HG02759 (cell line): ENCODE data around the gene MUC20.
"Not testable (repeated sequence)": the region's sequence is repeated elsewhere in the genome, so short reads cannot be mapped to it uniquely, and the experiment has no call there.

Experiments used
- ATAC-seq: cut with Tn5 transposase; IDR thresholded peaks from one replicate; pipeline ENCODE4 v1.9.1; 2021; ENCODE audit warnings: mild to moderate bottlenecking, moderate library complexity; ENCODE audit not compliant: unreplicated experiment

Gene MUC20

DNA sequence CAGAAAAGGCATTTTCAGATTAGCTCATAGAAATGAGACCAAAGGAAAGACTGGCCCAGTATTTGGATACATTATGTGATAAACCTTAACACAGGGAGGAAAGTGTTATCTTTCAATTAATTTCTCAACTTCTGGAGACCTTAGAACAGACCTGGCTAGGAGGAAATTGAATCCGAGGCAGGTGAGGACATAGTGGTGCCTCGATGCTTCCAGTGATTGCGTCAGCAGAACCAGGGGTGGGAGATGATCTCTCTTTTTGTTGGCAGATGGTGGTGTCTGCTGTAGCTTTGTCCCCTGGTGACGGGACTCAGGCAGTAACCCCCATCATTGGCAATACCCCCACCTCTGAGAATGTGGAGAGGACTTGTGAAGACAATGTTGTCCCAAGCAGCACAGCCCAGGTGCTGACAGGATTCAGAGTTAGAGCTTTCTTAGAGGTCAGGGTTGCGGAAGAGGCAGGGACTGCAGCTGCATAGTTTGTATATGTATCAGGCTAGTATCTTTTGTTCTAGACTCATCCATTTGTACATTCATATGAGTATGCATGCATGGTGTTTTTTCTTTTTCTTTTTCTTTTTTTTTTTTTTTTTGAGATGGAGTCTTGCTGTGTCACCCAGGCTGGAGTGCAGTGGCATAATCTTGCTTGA is 27.9 kb upstream of the MUC20 start:
- no peak for ATAC-seq

DNA sequence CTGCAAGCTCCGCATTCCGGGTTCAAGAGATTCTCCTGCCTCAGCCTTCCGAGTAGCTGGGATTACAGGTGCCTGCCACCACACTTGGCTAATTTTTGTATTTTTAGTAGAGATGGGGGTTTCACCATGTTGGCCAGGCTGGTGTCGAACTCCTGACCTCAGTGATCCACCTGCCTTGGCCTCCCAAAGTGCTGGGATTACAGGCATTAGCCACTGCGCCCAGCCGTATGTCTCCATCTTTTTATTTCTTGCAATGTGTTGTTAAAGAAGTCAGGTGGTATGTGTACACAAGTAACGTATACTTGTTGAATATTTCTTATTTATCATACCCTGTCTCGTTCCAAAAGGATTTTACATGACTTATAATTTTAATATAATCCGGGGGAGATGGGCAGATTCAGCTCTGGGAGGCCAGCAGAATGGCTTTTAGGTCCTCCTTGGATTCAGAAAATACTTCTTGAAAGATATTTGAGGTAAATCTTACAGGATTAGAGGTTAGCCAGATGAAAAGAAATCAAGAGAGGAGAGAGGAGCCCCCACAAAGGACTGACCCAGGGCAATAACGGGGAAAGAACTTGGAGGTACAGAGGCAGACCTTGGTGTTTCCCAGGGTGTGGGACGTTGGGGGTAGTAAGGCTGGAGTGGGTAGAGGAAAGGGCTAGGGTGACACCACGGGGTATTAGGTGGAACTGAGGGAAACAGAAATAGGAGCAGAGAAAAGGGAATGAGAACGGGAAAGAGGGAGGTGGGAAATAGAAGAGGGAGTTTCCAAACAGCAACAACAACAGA is 27.2 kb upstream of the MUC20 start:
- ATAC-seq = no peak

DNA sequence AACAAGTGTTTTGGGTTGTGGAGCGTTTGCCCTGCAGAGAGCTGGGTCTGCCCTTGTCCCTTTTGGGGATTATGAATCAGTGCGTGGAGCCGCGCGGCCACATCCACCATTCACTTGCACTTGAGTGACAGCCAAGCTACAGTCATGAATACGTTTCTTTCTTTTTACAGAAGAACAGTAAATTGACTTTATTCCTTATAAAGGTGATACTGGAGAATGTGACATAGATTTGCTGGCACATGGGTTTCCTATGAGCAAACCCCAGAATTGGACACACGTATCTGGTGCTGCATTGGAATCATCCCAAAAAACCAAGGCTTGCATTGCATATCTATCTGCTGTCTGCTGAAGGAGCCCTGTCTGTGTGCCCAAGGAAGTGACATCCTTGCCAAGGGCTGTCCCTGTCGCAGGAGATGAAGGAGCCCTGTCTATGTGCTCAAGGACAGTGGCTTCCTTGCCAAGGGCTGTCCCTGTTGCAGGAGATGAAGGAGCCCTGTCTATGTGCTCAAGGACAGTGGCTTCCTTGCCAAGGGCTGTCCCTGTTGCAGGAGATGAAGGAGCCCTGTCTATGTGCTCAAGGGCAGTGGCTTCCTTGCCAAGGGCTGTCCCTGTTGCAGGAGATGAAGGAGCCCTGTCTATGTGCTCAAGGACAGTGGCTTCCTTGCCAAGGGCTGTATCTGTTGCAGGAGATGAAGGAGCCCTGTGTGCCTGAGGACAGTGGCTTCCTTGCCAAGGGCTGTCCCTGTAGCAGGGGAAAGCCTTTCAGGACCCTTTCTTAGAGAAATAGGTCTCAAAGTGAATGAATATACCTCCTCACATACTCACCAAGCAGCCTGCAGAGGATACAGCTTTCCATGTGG is 26.3 kb upstream of the MUC20 start:
- ATAC-seq = not testable (repeated sequence)

DNA sequence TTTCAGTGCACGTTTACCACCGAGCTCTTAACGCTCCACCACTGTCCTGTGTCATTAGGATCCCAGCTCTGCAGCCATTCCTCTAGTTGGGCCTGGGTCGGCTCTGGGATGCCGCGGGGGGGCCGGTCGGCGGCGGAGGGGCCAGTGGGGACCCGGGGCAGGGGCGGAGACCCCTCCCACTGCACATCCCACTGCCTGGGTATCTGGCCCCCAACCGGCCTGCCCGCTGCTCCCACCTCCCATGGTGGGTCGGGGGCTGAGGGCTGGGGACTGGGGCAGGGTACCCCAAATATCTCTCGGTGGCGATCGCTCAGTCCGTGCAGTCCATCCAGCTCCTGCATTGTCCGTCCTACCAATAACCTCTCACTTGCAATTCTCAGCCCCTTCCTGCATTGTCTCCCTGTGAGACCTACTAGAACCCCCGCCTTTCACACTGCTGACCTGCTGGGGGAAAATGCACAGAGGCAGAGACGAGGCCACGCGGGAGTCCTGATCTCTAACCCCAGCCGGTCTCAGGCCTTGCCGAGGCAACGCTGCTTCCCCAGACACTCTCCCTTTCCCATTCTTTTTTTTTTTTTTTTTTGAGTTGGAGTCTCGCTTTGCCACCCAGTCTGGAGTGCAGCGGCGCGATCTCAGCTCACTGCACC is 24.0 kb upstream of the MUC20 start:
- ATAC-seq = no peak

DNA sequence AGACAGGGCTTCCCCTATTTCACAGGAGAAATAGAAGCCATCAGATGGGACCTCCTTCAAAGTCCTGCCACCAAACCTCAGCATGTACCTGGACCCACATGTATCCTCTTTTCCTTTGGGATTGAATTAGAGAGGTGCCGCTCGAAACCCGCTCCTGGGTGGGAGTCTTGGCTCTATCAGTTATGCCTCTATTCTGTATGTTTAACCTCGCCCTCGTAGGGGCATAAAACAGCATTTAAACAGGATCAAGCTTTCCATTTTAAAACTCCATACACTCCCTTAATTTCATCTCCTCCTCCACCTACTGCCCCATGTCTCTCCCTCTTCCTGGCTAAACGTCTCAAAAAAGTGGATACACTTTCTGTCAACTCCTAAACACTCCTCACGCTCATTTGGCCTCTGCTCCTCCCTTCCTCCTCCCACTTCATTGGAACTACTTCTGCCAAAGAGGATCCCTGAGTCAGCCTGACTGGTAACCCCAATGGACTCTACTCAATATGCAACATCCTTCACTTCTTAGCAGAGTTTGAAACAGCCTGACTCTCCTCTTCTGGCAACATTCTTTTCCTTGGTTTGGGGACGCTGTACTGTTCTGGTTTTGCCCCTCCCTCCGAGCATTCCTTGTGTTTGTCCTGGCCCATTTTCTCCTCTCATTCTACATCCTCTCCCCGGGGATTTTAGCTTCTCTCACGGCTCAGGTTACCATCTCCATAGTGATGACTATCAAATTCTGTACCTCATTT is 23.0 kb upstream of the MUC20 start:
- no peak for ATAC-seq

DNA sequence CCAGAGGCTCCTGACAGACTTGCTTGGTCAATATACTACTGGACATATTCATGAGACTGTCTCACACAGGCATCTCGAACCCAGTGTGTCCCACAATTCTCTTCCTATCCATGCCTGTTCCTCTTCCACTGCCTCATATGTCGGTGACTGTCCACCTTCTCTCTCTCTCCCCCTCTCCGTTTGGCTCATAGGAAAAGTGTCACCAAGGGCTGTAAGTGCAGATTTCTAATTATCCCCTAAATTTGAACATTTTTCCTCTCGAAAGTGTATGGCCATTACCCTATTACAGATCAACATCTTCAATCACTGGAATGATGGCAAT is 22.5 kb upstream of the MUC20 start:
- no peak for ATAC-seq

DNA sequence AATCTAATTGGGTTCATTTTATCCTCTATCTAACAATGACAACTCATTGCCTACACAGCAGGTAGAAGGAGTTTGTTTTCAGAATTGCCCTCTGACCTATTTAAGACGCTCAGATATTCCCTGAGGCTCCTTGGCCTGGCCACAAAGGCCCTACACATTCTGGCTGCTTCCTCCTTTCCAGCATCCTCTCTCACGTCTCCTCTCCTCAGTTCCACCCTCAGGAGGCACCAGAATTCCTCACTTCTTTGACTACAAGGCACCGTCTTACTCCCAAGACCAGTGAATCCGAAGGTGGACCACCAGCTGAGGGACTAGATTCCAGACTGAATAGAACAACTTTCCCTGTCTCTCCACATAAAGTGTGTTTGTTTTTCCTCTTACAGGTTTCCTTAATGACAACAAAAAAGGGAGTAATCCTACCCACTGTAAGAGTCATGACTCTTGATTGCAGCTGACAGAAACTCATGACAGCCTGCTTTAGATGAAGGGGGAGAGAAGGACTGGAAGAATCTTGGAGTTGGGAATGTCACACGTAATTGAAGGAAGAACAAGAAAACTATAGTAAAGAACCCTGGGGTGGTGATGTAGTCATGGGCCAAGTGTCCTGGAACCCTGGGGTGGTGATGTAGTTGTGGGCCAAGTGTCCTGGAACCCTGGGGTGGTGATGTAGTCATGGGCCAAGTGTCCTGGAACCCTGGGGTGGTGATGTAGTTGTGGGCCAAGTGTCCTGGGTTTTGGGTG is 22.0 kb upstream of the MUC20 start:
- no peak for ATAC-seq

DNA sequence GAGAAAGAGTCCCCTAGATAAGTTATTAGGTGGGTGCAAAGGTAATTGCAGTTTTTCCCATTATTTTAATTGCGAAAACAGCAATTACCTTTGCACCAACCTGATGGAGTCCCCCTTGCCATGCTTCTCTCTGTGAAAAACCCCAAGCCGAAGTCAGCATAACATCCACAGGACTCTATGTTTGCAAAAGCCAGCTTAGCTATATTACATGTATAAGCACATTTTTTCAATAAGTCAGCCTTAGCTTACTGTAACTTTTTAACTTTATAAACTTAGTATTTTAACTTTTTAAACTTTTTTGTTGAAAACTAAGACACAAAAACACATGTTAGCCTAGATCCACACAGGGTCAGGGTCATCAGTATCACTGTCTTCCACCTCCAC is 21.4 kb upstream of the MUC20 start:
- no peak for ATAC-seq

DNA sequence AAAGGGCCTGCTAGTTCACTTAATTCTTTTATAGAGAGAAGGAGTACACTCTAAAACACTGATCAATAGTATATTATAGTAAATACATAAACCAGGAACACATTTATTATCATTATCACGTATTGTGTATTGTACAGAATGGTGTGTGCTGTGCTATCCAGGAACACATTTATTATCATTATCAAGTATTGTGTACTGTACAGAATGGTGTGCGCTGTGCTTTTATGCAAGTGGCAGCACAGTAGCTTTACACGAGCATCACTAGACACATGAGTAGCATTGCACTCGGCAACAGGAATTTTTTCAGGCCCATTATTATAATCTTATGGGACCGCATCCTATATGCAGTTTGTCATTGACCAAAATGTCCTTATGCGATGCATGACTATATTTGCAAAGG is 20.9 kb upstream of the MUC20 start:
- no peak for ATAC-seq

DNA sequence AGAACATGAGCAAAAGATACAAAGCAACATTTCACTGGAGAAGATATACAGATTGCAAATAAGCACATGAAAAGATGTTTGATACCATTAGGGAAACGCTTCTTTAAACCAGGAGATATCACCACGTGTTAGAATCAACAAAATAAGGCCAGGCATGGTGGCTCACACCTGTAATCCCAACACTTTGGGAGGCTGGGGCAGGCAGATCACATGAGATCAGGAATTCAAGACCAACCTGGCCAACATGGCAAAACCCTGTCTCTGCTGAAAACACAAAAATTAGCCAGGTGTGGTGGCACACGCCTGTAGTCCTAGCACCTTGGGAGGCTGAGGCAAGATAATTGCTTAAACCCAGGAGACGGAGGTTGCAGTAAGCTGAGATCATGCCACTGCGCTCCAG is 20.5 kb upstream of the MUC20 start:
- ATAC-seq = no peak

DNA sequence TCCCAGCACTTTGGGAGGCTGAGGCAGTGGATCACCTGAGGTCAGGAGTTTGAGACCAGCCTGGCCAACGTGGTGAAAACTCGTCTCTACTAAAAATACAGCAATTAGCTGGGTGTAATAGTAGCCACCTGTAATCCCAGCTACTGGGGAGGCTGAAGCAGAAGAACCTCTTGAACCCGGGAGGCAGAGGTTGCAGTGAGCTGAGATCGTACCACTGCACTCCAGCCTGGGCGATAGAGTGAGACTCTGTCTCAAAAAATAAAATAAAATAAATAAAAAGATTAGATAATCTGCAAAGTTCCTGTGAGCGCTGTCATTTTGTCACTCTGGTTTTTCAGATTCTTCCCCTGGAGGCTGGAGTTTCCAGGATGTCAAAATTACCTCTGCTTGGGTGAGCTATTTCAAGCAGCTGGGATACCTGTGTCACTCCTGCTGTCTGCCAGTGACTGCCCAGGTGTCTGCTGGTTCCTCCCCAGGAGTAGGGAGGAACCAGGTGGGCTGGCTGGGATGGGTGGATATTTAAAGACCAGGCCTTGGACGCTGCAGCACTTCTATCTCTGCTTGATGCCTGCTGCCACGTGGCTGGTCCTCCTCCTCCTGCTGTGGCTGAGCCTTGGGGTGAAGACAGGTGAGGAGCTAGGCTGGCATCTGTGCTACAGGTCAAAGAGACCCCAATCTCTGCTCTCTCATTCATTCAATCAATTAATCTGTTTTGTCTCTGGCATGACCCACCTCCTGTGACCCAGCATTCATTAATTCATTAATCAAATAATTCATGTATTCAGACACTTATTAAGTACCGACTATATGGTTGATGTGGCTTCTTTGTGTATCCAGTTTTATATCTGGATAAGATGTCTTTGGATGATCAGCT is 19.5 kb upstream of the MUC20 start:
- ATAC-seq = no peak

DNA sequence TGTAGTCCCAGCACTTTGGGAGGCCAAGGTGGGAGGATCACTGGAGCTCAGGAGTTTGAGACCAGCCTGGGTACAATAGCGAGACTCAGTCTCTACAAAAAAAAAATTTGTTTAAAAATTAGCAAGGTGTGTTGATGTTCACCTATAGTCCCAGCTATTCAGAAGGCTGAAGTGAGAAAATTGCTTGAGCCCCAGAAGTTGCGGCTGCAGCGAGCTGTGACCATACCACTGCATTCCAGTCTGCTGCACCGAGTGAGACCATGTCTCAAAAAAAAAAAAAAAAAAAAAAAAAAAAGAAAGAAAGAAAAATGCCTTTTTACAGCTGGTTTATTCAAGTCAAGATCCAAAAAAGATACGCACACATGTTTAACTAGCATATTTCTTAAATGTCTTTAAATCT is 17.0 kb upstream of the MUC20 start:
- ATAC-seq = no peak

DNA sequence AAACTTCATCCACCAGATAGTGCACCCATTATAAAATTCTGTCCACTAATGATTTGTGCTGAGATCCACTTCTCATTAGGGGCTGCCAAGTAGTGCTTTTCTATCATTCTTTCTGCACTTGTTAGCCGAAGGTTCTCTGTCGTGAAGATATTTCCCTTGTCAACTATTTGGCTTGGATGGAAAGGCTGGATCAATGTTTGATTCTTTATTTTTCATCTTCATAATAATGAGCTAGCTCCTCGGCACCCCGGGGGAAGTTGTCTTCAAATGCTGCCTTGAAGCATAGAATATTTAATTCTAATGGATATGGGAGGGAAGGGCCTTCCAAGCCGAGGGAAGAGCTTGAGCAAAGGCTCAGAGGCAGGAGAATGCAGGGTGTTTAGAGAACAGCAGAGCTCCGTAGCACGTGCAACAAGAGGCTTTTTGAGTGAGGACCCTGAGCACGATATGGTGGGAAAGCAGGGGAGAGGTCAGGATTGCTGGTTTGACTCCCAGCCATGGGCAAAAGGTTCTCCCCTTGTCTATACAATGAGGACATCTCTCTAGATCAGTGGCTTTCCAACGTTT is 16.3 kb upstream of the MUC20 start:
- ATAC-seq = no peak

DNA sequence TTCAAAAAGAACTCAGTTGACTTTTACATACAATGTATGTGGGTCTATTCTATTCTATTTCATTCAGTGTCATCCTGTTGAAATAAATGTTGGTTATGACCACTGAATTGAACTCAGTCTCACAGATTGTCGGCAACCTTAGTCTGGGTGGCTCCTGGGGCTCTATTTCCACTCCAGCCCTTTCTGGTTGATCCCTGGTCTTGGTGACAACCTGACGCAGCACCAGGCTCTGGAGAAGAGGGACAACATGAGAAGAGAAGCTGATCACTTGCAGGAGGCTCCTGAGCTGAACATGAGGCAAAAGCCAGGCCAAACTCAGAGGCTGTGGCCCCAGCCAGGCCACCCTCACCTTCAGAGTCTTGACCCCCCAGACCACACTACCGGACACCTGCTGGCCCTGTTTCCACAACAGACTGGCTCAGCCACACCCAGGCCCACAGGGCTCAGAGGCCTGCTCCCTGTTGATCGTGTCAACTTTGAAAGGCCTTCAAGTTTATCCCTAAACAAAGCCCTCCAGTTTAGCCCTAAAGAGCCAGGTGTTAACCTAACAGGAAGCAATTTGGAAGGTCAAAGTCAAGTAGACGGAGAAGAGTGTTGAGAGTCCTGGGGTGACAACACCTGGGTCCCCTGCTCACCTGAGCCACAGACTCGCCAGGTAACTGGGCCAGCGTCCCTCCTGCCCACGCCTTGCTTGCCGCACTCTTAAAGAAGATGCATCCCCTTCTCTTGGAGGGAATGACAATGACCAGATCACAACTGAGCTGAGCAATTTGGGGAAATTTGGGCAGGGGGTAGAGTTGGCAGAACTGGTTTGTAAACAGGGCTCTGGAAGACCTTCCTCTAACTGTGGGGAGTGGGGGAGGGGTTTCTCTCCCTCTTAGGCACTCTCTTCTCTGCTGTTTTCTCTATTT is 15.4 kb upstream of the MUC20 start:
- ATAC-seq = no peak

DNA sequence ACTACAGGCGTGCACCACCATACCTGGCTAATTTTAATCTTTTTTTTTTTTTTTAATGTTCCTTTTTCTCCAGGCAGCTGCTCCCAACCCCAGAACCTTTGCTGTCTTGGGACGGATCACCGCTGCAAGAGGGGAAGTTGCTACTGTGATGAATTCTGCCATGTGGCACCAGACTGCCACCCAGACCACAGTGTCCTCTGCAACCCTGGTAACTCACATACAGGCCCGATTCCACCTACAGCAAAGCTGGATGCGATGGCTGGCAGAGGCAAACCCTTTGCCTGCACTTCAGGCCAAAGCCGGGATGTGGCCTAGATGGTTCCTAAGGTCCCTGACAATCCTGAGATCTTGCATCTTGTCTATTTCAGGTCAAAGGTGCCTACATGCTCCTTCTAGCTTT is 12.7 kb upstream of the MUC20 start:
- ATAC-seq = no peak

DNA sequence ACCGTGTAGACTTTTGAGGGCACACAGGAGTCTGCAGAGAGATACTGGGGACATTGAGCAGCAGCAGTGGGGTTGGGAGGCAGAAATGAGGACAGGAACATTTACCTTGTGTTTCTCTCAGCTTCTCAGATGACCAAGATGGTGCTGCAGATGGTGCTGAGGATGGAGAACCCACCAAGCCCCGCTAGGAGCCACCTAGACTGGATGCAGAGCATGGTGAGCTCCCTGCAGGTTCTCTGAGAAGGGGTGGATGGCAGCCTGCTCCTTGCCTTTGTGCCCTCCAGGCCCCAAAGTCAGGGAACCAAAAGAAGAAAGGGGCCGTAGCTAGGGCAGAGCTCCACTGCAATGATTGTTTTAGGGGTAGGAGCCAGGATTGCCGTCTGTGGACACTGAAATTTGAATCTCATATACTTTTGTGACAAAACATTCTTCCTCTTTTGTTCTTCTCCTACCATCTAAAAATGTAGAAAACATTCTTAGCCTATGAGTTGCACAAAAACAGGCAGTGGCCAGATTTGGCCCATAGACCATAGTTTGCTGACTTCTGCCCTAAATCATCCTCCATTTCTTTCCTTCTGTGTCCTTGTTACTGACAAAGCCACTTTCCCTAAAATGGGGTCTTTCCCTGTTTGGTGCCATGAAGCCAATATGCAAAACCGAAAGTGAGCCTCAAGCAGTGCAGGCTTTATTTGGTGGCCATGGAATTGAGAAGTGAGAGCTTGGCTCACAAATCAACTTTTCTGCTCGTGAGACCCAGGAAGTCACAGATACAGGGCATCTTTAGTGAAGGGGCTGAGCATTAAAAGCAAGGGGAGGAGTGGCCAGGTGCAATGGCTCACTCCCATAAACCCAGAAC is 11.9 kb upstream of the MUC20 start:
- ATAC-seq = no peak

DNA sequence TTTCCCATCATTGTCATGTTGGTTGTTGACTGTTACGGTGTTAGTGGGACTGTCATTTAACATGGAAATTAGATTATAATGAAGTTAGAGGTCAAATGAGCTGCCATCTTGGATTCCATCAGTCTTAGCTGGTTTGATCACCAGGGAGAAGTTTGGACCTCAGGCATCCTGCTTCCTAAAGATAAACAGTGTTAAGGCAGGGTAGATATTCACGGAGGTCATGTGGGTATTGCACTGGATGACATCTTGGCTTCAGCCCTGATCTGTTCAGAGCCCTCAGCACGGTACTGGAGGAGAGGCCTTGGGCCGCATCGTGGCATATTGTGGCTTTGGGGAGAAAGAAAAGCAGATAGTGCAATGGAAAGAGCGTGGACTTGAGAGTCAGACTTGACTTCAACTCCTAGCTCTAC is 11.1 kb upstream of the MUC20 start:
- ATAC-seq = no peak
